GM18520 (cell line): ENCODE data around the gene MYO5A.

Source experiments
- ATAC-seq: cut with Tn5 transposase; IDR thresholded peaks from one replicate; pipeline ENCODE4 v1.9.1; 2021; ENCODE audit not compliant: unreplicated experiment

Gene MYO5A

DNA sequence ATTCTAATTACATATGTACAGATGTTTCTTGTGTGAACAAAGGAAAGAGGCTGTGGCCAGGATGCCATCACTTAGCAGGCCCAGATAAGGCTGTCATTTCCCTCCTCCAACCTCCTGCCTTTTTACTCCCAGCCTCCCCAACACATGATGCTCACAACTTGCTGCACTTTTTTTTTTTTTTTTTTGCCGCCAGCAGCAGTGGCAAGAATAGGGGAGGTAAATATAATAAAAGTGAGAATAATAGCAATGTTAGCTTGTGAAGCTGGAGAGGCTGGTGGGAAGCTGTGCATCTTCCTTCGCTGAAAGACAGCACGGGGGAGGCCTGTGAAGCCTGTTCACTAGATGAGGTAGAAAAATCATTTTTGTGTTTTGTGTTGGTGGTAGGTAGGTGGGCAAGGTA is 190.6 kb downstream of the MYO5A start:
- no peak for ATAC-seq

DNA sequence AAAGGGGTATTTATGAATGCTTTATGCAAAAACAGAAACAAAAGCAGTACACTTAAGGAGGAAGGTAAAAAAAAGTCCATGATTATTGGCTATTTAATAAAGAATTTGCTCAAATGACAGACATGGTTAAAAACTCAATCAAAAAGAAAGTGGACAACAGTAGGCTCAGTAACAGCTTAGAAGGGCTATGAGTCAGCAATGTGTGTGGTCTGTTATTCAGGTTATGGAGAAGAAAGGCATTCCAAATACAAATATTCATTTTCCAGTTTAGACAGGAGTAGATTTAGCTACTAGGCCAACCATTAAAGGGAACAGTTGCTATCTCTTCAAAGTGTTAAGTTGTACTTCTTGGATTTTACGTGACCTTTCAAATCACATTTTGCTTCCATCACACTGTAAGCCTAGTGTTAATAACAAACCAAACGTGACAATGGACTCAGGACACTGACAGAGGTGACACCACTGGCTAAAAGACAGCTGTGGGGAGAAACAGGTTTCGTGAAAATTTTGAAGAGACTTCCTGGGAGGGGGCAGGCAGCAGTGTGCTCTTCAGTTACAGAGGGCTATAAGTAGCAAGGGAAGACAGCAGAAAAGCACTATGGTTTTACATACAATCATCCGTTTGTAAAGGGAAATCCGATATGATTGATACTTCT is 191.4 kb downstream of the MYO5A start:
- ATAC-seq = no peak

DNA sequence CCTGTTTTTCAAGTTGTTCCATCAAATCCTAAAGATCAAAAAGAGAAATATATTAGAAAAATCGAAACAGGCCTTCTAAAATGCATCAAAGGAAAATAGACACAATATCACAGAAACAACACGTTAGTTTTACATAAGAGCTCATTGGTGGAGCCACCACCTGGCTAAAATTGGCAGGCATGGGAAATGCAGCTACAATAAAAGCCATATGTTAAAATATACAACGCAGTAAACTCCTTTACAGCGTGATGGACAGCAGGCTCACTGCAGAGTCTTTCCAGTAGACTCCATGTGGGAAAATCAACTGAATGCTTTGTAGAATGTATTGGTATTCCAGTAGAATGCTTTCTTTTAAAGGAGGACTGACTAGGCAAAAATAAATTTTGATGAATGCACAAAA is 192.2 kb downstream of the MYO5A start:
- ATAC-seq = no peak

DNA sequence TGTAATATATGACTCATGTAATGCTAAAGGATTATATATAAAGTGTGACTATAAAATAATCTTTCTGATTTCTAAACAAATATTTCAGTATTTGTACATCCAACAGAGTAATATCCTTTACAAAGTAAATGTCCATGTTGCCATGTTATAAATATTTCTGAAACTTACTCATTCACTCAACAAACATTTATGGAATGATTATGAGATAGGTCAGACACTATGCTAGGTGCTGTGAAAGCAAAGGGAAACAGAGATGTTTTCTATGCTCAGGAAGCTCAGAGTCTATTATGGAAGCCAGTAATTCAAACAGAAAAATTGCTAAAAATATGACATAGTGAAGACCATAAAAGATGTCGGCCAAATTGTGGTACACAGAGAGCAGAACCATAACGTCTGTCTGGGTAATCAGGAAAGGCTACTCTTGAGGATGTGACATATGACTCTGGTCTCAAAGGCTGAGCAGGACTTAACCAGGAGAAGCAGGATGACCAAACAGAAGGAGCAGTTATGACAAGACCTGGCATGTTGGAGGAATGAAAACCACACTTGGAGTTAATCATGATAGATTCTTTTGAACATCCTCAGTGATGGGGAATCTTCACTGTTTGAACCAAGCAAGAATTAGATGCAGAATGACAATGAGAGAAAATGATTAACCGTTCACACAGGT is 194.1 kb downstream of the MYO5A start:
- no peak for ATAC-seq

DNA sequence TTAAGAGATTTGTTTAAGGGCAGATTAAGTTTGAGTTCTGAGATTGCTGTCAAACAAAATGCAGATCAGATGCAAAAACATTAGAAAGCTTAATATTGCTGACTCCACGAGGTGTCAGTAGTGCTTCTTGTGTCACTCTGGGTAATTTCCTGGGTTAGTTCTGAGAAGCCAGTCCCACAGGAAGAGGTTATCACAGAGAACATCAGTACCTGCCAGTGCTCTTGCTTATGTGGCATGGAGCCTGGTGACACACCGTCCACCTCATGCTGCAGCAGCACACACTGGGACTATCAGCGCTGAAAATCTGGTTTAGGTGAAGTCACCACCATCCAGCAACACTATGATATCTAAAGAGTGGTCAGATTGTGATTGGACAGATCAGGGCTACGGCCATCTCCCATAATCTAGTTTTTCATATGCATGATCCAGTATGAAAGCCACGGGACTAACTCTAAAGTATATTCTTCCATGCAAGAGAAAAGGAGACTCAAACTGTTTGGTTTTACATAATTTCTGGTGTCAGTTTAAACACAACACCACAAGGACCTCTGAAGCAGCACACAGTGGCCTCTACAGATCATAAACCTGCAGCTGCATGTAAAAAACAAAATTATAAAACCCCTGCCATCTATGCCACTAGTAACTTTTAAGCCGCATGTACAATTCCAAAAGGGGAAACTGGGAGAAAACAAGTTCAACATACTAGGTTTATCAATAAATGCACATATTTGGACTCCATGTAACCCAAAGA is 197.0 kb downstream of the MYO5A start:
- ATAC-seq = peak; percentile 60

DNA sequence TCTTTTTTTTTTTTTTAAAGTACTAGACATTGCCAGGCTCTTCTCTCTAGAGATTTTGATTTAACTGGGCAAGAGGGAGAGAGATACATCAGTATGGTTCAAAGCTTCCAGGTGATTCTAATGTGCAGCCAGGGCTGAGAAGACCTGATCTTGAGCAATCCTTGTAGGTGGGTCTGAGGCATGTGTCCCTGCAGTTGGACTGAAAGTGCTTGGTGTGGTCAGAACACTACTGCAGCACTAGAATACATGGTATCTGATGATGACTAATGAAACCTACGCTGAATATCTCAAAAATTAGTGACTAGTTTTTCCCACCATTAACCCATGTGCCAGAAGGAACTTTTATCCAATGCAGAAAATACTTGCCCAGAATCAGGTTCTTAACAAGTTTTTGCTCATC is 198.7 kb downstream of the MYO5A start:
- ATAC-seq = no peak

DNA sequence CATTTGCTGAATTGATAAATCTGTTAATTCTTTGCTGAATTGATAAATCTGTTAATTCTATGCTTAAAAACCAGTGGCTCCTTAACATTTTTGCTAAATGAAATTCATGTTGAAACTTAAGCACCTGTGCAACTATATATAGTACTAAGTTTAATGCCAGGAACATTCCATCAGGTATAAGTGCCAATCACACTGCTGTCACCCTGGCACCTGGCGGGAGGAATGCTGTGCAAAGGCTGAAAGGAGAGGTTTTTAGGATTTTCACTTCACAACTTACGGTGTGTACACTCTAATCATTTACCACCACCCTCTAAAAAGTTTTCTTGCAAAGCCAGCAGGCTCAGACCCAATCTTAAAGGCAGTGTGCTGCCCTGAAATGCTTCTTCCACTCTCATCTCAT is 199.5 kb downstream of the MYO5A start:
- no peak for ATAC-seq

DNA sequence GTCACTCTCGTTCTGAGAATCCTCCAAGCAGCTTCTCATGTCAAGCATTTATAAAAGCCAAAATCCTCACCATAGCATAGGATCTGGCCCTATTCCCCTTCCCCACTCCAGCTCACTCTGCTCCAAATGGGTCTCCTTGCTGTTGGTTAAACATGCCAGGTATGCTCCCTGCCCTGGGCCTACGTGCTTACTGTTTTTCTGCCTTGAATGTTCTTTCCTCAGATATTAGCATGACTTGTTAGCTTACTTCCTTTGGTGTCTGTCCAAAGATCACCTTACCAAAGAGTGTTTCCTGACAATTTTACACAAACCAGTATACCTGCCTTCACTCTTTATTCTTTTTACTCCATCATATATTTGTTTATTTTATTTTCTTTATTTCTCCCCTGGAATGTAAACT is 200.0 kb downstream of the MYO5A start:
- ATAC-seq = no peak

DNA sequence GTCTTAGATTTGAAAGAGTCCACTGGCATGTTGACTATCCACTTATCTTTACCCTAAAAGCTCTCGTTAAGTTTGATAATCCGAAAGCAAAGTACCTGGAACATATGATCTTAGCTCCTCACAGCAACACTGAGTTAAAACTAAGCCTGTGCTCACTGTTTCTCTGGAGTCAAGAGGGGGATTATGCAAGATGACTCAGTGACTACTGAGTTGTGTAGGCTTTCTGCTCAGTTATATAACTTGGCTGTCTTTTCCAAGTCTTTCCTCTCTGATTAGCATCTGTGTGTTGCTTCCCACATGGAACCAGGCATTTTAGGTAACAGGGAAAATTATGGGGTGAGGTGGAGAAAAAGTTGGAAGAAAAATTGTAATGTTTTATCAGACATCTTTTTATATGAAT is 201.9 kb downstream of the MYO5A start:
- ATAC-seq = no peak

DNA sequence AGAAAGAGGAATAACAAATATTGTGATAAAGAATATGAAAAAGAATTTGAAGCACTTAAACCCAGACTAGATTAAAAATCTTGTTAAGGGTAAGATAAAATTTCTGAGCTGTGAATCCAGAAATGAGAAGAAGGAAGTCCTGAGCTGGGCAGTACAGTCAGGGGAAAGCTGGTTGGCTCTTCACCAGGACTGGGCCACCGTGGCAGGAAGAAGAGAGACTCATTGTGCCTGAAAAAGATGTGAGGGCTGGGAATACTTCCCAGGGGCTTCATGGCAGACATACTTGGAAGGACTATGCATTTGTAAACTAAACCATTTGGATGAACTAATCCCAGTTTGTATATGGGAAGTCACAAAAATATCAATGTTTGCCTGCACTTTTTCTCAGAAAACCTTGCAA is 204.6 kb downstream of the MYO5A start:
- no peak for ATAC-seq

DNA sequence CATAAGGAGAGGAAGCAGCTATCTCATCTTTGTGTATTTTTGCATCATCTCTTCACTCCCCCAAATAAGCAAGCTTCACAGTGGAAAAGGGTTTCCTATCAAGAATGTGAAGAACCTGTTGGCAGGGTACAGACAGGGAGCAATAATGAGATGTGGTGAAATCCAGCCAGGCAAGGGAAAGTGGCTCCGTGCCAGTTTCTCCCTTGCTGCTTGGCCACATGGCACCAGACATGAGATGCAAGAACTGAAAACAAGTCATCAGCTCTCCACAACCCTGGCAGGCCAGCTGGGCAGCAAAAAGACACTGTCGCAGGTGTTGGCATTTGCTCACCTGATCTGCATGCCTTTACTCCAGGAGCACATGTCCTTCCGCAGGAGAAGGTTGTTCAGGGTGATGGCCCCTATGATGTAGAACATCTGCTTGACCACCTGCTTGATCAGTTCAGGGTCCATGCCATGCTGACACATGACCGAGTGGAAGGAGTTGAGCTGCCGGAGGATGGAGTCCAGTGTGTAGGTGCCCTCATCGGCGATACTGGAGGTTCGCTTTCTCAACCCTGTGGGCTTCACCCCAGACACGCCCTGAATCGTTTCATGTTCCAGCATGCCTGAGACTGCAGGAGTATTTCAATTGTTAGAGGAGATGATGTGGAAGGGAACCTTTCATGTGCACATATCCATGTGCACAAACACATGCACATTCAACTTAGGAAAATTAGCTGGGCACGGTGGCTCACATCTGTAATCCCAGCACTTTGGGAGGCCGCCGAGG is 209.8 kb downstream of the MYO5A start:
- no peak for ATAC-seq

DNA sequence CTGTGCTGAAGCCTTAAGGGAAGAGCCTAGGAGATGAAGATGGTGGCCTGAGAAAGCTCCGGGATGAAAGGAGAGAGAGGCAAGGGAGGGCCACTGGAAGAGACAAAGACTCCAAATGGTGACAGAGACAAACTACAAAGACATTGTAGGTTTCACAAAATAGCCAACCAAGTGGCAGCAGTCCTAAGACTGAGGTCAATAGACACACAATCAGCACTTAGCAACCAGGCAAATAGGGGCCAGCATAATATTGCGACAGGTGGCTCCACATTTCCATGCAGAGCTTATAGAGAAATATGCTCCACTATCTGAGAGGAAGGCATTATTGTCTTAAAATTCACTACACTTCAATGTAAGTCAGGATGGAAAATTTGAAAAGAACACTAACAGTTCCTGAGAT is 211.0 kb downstream of the MYO5A start:
- ATAC-seq = no peak

DNA sequence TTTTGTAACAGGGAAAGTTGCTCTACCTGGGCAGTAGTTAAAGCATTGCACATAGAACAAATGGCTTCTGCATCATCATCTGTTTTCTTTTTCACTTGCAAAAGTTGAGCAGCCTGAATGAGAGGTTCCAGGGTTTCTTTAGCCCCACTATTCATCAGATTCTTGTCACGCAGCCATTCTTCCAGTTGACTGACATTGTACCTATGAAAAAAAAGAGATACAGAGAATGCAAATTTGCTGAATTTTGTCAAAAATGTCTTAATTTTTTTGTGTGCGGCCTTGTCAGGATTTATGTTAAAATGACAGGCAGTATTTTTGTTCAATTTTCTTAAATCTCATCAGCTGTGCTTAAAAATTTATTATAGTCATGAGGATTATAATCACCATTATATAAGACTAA is 211.7 kb downstream of the MYO5A start:
- ATAC-seq = no peak

DNA sequence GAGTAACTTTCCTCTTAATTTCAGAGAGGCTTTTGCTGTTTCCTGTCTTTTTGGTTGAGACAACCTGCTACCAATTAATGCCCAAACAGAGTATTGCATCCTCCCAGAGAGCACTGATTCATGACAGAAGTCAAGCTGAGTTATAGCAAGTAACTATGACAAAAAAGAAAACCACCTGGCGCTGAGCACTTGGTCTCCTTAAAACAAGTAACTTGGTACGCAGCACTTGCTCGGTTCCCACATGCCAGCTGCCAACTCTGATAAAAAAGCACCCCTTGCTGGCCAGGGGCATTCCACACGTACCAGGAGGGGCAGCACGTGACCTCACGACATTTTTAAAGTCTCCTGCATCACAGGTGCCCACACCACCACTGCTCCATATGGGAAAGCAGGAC is 219.5 kb downstream of the MYO5A start:
- ATAC-seq = peak; percentile 60

DNA sequence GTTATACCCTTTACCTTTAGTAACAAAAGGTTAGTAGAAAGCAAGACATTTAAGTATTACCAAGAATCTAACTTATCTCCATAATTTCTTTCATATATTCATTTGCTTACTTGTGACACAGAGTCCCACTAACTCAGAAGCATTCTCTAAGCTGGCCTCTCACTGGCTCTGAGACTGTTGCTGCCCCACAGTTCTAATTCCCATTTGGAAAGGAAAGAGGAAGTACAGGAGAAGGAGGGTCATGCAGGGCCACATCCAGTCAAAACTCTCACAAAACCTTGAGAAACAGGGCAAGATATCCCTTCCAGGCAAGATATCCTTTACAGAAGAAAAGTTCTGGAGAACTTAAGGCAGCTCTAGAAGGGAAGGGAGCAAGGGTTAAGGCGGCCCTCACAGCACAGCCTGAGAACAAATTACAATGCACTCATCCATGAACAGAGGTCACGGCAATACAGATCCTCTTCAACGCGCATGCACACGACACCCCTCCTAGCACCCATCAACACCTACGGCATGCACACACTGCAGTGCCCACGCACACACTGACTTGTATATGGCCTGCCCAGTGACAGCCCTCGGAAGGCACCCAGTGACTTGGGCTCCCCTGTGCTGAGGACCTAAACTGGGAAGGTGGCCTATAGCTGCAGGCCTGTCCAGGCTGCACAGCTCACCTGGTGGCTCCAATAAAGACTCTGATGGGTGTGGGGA is 220.1 kb downstream of the MYO5A start:
- peak; percentile 49 for ATAC-seq

DNA sequence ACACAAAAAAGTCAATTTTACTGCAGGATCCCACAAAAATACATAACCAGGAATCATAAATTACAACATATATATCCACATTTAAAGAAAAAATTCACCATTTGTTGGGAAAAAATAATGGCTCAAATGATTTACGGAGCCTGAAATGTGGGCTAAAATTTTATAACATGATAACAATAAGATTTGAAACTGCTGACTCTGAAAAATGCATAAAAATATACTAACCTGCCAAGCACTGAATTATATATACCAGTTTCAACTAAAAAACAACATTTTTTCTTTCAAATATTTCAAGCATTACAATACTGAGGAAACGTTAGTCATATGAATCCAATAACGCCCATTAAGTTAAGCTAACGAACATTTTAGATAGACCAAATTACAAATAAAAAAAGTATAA is 220.8 kb downstream of the MYO5A start:
- ATAC-seq = no peak

DNA sequence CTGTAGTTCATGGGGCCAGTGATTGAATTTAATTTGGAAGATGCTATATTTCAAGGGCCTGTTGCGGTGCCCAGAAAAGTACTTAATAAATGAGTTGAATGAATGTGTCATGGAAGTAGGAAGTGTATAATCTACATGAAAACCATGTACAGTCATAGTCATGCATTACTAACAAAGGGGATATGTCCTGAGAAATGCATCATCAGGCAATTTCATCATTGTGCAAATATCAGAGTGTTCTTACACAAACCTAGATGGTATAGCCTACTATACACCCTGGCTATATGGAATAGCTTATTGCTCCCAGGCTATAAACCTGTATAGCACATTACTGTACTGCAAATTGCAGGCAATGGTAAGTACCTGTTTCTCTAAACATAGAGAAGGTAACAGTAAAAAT is 222.4 kb downstream of the MYO5A start:
- no peak for ATAC-seq

DNA sequence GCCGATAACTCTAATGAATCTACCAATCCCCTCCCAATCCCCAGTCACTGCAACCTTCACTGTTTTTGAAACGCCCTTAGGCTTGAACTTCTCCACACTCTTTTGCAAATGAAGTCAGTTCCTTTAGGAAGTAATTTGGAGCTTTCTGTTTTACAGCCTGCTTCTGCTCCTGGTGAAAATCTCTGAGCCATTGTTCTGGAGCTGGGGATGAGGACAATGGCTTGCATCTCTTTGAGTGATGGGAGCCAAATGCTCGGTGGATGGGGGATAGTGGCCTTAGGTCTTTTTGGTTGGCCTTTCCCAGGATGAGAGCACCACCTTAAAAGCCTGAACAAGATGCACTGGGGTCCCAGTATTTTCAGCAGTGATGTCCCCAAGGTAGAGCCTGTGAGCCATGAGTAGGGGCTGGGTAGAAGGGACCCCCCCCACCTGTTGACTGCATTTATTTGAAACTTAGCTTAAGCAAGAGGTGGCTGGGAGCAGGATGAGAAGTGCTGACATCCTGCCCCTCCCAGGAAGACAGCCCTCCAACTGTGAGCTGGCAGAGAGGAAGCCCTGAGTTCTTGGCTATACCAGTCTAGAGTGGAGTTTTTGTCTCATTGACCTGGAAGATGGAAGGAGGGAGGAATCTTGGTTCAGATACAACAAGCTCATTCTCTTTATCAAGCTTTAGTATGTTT is 225.4 kb downstream of the MYO5A start:
- ATAC-seq = no peak

DNA sequence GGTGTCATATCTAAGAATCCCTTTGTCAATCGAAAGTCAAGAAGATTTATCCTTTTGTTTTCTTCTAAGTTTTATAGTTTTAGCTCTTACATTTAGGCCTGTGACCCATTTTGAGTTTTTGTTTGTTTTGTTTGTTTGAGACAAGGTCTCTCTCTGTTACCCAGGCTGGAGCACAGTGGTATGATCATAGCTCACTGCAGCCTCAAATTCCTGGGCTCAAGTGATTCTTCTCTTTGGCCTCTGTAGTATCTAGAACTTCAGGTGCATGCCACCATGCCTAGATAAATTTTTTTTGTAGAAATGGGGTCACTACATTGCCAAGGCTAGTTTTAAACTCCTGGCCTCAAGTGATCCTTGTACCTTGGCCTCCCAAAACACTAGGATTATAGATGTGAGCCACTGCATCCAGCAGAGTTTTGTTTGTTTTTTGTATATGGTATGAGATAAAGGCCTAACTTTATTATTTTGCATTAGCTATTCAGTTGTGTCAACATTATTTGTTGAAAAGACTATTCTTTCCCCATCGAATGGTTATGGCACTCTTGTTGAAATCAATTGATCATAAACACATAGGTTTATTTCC is 227.3 kb downstream of the MYO5A start:
- ATAC-seq = no peak

DNA sequence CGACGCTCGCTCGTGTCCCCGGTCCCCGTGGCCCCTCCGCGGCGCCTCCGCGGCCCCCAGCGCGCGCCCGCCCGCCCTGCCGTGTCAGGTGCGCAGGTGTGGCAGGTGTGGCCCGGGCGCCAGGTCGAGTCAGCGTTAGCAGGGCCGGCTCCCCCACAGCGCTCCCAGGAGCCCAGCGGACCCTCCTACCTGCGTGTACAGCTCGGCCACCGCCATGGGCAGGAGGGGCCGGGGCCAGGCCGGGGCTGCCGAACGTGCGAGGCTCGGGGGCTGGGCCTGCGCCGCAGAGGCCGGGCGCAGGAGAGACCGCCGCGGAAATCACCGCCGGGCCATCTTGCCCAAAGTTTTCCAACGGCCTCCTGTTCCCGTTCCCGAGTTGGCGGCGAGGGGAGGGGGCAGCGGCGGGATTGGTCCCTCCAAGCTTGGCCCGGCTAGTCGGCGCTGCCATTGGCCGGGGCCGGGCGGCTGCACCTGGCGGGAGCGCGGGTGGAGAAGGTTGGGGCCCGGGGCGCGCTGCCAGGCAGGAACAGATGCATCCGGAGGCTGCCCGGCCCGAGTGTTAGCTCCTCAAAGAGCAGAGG is 233.2 kb downstream of the MYO5A start, which contains the start of gene MYO5C:
TSS of gene MYO5C (minus strand) at position 384 of the 581 bp plus-strand sequence. CDS start at position 216, 168 bp downstream.
- ATAC-seq = no peak
